GM21825 (cell line): ENCODE data around the gene VPS52.
"Not testable (repeated sequence)": the region's sequence is repeated elsewhere in the genome, so short reads cannot be mapped to it uniquely, and the experiment has no call there.

Experiments
- ATAC-seq: cut with Tn5 transposase; IDR thresholded peaks from one replicate; pipeline ENCODE4 v1.9.1; 2021; ENCODE audit warnings: mild to moderate bottlenecking, moderate library complexity; ENCODE audit not compliant: unreplicated experiment

The VPS52 gene

GRCh38 chr6:33251395-33252012 lies 20.2 kb downstream of the VPS52 start:
- ATAC-seq = no peak

GRCh38 chr6:33250731-33251130 lies 20.9 kb downstream of the VPS52 start:
- no peak for ATAC-seq

GRCh38 chr6:33249732-33250630 lies 21.7 kb downstream of the VPS52 start:
- ATAC-seq = no peak

GRCh38 chr6:33248932-33249731 lies 22.5 kb downstream of the VPS52 start:
- ATAC-seq = peak; percentile 85

- ATAC-seq = peak; percentile 8
Measured at GRCh38 chr6:33248643-33248931, 23.1 kb downstream of the VPS52 start.

GRCh38 chr6:33247977-33248642 lies 23.6 kb downstream of the VPS52 start:
- ATAC-seq = peak; percentile 36

GRCh38 chr6:33243476-33243875 lies 28.2 kb downstream of the VPS52 start:
- no peak for ATAC-seq

GRCh38 chr6:33241968-33242367 lies 29.7 kb downstream of the VPS52 start:
- ATAC-seq = no peak

GRCh38 chr6:33237741-33238140 lies 33.9 kb downstream of the VPS52 start:
- ATAC-seq = no peak

- ATAC-seq = no peak
Measured at GRCh38 chr6:33236852-33237251, 34.8 kb downstream of the VPS52 start.

- ATAC-seq = no peak
Measured at GRCh38 chr6:33236328-33236727, 35.3 kb downstream of the VPS52 start.

GRCh38 chr6:33235221-33235634 lies 36.4 kb downstream of the VPS52 start:
- ATAC-seq = no peak

- ATAC-seq = not testable (repeated sequence)
Measured at GRCh38 chr6:33226503-33227120, 45.1 kb downstream of the VPS52 start.

- no peak for ATAC-seq
Measured at GRCh38 chr6:33217681-33218080, 54.0 kb downstream of the VPS52 start.

- no peak for ATAC-seq
Measured at GRCh38 chr6:33217246-33217645, 54.4 kb downstream of the VPS52 start.

- ATAC-seq = no peak
Measured at GRCh38 chr6:33216117-33216649, 55.5 kb downstream of the VPS52 start.

GRCh38 chr6:33215271-33216116 lies 56.2 kb downstream of the VPS52 start:
- ATAC-seq = no peak

- no peak for ATAC-seq
Measured at GRCh38 chr6:33213989-33214335, 57.7 kb downstream of the VPS52 start.

GRCh38 chr6:33213166-33213988 lies 58.3 kb downstream of the VPS52 start:
- no peak for ATAC-seq
